Measurements from ENCODE around the gene SLC5A4.
"Not testable (repeated sequence)": the region's sequence is repeated elsewhere in the genome, so short reads cannot be mapped to it uniquely, and the experiment has no call there.

Gene SLC5A4

DNA sequence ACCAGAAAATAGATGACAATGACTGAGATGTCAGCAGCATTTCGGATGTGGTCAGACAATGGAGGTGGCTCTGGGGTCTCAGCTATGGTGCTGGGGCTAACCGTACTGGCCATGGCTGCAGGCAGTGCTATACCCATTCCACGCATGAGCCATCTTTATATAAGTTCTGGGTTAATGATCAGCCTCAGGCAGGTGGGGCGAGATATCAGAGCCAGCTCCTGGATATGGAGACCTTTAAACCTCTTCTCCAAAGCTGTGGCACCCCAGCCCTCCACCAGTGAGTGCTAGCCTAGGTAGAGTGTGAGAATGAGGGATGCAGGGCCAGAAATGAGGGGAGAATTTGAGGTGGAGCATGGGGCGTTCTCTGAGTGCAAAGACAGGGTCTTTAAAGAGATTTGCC, at the start of gene SLC5A4:
SLC5A4 (minus strand) TSS at position 131 of the 400 bp plus-strand sequence; CDS start at position 113, 18 bp downstream.
- DNase-seq = no peak

DNA sequence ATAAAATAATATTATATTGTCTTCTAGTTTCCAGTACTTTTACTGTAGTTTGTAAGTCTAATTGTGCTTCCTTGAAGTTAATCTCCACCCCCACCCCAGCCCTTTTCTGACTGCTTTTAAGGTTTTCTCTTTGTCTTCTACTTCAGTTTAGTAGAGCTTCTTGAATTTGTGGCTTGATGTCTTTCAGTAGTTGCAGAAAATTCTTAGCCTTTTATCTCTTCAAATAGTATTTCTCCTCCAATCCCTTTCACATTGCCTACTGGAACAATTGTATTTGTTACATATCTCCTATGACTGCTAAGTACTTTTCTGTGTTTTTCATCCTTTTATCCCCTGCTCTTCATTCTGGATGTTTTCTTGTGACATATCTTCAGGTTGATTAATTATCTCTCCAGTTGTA, 38.8 kb upstream of the SLC5A4 start:
- DNase-seq = not testable (repeated sequence)

DNA sequence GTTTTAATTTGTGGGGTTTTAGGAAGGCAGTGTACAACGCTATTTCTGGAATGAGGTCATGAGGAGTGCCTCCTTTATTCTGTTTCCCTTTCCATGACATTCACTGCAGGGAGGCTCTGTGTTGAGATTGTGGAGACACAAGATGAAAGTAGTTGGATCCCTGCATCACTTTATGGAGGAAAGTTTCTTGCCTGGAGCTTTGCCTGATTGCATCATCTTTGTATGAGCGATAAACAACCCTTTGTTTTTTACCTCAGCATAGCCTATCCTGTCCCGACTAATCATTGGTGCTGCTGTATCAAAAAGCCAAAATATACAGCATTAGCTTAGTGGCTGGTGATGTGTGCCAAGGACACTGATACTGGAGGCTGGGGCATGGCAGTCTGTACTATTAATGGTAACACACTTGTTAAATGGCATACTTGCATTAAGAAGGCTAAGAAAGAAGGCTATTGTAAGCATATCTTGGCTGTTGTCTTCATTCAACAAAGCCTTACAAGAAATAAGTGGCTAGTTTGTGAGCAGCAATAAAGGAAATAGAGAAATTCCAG, 31.2 kb upstream of the SLC5A4 start:
- DNase-seq = no peak

DNA sequence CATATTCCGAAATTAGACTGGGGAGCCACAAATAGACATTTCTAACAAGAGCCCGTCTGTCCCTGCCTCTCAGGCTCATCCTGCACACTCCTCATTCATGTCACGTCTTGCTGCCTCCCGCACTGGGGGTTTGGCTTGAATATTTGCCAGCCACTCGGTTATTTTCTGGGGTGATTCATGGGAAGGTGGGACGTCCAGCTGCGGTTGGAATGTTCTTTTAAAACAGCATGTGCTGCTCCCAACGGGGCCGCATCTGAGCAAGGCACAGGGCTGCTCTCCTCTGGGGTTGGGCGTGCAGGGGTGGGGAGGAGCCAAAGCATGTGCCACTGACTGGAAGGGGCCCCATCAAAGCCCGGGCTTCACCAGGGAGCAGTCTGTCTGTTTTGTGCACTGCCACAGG, 25.9 kb upstream of the SLC5A4 start:
- DNase-seq = no peak

DNA sequence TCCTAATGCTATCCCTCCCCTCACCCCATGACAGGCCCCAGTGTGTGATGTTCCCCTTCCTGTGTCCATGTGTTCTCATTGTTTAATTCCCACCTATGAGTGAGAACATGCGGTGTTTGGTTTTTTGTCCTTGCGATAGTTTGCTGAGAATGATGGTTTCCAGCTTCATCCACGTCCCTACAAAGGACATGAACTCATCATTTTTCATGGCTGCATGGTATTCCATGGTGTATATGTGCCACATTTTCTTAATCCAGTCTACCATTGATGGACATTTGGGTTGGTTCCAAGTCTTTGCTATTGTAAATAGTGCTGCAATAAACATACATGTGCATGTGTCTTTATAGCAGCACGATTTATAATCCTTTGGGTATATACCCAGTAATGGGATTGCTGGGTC, 20.2 kb upstream of the SLC5A4 start:
- DNase-seq = not testable (repeated sequence)

DNA sequence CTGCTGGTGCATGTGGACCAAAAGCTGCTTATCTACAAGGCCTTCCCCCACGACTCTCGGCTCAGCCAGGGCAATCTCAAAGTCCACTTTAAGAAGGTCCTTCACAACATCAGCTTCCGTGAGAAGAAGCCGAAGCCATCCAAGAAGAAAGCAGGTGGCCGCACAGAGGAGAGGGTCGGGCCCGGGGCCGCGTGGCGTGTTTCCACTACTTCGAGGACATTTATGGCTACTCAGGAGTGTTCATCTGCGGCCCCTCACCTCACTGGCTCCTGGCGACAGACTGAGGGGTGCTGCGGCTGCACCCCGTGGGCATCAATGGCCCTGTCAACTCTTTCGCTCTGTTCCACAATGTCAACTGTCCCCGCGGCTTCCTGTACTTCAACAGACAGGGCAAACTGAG, 16.2 kb upstream of the SLC5A4 start:
- no peak for DNase-seq

DNA sequence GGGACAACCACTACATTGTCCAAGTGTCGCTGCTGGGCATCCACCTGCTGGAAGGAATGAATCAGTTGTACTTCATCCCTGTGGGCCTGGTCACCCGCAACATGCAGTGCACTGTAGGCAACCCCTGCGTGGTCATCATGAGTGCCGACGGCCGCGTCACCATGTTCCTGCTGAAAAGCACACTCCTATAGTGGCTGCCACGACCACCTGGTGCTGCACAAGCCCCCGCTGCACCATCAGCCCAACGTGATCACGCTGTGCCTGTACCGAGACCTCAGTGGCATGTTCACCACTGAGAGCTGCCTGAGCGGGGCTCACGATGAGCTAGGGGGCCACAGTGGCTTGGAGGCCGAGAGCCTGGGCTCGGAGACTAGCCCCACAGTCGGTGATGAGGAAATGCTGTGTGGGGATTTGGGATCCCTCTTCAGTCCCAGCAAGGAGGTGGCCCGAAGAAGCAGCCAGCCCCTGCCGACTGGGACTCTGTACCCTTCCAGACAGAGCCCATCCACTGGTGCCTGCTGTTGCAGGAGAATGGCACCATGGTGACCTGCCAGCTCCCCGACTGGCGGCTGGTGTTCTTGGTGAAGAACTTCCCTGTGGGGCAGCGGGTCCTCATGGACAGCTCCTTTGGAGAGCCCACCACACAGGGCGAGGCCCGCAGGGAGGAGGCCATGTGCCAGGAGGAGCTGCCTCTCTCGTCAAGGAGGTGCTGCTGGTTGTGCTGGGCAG, 15.7 kb upstream of the SLC5A4 start:
- no peak for DNase-seq

DNA sequence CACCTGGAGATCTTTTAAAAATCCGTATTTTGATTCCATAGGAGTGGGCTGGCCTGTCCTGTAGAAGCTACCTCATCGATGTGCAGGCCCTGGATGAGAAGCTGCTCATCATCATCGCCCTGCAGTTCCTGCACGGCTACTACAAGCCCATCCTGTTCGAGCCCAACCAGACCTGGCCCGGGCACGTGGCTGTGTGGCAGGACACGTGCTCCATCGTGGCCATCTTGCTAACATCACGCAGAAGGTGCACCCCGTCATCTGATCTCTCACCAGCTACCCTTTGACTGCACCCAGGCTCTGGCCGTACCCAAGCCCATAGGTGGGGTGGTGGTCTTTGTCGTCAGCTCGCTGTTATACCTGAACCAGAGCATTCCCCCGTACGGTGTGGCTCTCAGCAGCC, 14.2 kb upstream of the SLC5A4 start:
- DNase-seq = no peak

DNA sequence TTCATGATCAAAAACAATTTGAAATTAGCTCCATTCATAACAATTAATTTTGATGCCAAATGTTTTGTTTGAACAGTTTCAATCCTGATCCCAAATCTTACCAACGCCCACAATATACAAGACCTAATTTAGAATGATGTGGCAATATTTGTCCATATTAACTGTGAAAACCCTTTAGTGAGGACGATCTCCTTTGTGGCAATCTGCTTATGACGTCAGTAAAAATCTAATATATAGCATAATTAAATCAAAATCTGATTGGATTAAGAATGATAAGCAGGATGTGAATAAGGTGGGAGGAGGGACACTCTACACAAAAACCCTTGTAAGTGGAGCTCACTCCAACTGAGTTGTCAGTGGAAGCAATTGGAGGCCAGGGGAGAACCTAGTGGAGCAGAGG, 11.9 kb upstream of the SLC5A4 start:
- DNase-seq = no peak

DNA sequence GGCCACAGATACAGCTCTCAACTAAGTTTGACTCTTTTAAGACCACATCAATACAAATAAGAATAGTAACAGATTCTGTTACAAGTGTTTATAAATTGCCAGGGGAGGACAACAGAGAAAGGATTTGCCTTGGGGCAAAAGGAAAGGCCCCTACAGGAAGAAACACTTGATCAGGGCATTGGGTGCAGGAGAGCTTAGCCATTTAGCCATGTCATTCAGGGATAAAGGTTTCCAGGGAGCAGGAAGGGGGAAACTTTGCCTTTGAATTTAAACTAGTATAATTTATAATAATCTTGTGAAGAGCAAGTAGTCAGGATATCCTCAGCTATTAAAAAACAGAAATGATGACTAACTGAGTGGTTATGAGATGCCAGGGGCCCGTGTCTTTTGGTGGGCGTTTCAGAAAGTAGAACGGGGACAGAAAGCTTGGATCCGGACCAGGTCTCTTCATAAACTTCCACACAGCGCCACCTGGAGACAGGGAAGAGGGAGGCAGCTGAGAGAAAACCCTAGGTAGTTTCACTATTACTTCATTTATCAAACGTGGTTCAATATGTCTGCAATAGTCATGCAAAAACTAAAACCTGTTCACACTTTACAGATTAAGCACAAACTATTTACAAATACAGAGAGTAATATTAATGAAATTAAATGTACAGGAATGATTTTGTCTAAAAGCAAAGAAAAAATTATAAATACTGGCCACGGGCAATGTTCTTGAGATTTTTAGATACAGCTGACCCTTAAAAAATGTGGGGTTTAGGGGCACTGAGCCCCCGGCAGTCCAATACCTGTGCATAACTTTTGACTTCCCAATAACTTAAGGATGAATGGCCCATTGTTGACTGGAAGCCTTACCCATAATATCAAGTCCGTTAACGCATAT, 11.0 kb upstream of the SLC5A4 start:
- DNase-seq = no peak

DNA sequence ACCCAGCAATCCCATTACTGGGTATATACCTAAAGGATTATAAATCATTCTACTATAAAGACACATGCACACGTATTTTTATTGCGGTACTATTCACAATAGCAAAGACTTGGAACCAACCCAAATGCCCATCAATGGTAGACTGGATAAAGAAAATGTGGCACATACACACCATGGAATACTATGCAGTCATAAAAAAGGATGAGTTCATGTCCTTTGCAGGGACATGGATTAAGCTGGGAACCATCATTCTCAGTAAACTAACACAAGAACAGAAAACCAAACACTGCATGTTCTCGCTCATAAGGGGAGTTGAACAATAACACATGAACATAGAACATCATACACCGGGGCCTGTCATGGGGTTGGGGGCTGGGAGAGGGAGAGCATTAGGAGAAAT, 8.5 kb upstream of the SLC5A4 start:
- DNase-seq = not testable (repeated sequence)

DNA sequence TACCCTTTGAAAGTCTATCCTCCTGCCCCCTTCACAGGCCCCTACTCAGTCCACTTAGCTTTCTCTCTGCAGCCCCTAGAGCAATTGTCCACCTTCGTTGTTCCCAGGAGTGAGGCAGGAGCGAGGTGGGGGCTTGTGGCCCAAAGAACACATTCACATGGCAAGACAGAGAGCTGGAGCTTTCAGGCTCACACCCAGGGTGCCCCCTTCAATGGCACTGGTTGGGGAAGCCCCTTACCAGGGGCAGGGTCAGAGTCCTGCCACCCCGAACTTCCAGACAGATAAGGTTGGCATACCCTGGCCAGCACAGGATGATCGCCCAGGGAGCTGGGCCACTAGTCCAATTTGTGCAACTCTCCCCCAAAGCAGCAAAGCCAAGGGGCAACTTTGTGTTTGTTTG, 6.2 kb upstream of the SLC5A4 start:
- DNase-seq = no peak

DNA sequence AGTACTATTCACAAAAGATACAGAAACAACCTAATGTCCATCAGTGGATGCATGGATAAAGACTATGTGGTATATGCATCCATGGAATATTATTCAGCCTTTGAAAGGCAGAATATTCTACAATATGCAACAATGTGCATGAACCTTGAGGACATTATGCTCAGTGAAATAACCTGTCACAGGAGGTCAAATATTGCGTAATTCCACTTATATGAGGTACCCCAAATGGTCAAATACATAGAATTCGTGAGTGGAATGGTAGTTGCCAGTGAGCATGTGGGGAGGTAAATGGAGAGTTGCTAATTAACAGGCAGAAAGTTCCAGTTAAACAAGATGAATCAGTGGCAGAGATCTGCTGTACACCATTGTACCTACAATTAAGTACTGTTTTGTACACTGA, 3.6 kb upstream of the SLC5A4 start:
- DNase-seq = no peak

DNA sequence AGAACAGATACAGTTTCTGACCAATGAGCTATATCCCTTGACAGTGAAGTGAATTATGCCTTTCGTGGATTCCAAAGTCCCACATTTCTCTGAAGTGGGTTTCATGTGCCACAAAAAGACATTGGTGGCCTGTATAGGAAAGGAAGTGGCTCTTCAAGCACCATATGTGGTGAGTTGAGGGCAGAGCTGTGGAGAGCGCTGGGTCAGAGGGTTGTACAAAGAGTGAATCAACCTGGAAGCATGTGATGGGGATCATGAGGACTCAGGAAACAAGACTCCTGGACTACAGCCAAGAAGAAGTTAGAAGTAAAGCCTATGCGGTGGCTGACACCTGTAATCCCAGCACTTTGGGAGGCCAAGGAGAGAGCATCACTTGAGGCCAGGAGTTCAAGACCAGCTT, 579 bp upstream of the SLC5A4 start:
- no peak for DNase-seq

DNA sequence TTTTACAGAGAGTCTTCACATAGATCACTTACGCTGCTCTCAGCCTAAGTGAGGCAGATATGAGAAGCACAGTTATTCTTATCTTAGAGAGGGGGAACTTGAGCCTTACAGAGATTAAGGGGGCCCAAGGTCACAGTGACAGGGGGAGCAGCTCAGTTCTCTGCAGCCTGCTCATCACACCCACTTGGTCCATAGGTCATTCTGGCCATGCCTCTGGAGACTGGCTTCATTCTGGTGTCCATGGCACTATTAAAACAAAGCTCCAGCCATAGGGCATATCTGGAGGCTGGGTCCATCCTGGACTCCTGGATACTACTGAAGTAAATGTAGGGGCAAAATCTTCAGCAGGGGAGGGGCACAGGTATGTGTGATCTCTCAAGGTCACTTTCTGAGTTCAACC, 5.9 kb downstream of the SLC5A4 start:
- no peak for DNase-seq

DNA sequence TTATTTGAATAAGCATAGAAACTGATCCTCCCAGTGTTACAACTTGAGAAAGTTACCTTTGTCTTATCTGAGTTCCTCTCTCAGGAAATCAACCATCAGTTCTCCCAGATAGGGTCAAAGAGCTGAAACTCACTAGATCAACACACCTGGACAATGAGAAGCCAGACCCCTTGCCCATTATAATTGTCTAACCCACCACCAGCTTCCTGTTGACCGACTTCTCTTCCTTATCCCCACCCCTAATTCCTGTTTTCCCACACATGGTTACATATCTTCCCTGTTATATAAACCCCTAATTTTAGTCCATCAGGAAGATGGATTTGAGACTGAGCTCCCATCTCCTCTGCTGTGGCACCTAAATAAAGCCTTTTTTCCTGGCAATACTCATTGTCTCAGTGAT, 6.9 kb downstream of the SLC5A4 start:
- no peak for DNase-seq

DNA sequence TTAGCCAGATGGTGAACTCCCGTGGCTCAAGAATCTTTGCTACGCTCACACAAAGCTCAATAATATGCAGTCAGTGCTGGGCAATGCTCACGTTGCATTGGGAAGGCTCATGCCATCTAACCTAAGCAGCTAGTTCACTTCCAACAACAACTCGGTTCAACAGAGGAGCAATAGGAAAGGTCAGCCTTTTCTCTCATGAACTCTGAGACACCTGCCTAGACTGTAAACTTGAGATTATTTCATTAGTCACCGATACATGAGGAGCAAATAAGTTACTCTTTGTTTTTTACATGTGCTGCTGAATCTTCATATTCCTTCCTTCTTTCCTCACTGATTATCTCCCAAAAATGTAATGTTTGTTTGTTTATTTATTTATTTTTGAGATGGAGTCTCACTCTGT, 9.0 kb downstream of the SLC5A4 start:
- DNase-seq = no peak

DNA sequence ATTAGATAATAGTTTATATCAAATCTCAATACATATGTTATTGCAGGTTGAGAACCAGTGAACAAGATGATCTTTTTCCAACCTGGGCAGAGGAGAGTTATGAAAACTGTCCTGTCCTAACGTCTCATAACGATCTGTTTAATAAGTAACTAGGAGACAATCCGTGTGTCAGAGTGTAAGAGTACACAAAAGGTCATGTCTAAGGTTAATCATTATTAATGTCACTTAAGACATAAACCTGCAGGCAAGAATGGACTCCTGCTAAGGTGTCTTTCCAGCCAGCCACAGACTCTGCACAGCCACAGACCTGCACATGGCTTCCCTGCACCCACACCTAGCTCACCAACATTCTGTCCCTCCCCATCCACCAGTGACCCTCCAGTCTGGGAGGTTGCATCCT, 10.1 kb downstream of the SLC5A4 start:
- DNase-seq = no peak

DNA sequence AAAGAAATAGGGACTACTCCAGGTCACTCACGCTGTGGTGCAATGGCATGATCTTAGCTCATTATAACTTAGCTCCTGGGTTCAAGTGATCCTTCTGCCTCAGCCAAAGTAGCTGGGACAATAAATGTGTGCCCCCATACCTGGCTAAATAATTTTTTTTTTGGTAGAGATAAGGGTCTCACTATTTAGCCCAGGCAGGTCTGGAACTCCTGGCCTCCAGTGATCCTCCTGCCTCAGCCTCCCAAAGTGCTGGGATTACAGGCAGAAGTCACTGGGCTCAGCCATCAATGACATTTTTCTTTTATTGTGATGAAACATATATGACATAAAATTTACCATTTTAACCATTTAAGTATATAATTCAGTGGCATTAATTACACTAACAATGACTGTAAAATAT, 10.6 kb downstream of the SLC5A4 start:
- no peak for DNase-seq

DNA sequence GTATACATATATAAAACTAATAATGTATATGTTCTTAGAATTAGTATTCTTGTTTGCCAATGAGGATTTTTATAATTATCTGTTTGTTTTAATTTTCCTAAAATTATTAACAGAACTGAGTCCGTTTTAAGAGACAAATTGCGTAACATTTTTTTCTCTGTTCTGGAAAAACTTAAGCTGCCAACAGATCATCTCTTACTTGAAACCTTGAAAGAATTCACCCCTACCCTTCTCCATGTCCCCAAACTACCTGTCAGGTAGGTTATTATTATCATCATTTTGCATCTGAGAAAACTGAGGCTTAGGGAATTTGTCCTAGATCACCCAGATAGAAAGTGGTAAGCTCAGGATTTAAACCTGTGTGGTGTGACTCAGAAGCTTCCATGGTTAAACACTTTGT, 14.7 kb downstream of the SLC5A4 start:
- DNase-seq = no peak

DNA sequence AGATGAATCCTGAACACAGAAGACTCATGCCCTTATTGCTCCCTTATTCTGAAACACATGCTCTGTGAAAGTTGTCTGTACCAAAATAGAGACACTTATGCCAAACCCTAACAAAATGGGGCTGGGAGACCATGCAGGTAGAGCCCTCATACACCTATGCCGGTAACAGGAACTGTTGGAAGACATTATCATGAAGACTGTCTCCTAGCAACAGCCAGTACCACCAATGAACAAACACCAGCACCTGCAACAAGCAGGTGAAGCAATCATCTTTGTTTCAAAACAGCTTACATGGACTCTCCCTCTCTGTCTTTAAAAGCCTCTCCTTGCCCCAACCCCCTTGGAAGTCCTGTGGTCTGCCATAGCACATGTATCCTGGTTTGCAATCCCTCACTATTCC, 17.2 kb downstream of the SLC5A4 start:
- no peak for DNase-seq

DNA sequence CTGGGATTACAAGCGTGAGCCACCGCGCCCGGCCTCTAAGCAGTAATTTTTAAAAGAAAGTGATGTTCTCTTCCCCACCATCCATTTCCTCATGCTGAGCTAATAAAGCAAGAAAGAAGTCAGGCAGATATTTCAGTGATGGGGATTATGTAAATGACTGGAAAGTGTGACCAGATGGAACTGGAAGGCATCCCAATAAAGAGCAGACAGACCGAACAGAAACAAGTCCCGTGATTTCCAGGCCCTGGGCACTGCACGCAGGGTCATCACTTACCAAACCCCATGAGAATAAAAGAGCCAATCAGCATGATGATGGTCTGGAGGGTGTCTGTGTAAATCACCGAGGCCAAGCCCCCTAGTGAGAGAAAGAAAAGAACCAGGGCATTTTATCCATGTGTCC, 18.2 kb downstream of the SLC5A4 start:
- no peak for DNase-seq

DNA sequence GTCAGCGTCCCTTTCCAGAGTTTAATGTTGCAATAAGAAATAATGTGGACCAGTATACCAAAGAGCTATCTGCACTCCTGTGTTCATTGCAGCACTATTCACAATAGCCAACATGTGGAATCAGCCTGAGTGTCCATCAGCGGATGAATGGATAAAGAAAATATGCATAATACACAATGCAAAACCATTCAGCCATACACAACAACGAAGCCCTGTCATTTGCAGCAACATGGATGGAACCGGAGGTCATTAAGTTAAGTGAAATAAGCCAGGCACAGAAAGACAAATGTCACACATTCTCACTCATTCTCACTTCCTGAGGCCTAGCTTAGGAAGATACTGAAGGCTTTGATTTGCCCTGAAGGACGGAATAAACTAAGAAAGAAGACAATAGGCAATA, 22.1 kb downstream of the SLC5A4 start:
- DNase-seq = no peak

DNA sequence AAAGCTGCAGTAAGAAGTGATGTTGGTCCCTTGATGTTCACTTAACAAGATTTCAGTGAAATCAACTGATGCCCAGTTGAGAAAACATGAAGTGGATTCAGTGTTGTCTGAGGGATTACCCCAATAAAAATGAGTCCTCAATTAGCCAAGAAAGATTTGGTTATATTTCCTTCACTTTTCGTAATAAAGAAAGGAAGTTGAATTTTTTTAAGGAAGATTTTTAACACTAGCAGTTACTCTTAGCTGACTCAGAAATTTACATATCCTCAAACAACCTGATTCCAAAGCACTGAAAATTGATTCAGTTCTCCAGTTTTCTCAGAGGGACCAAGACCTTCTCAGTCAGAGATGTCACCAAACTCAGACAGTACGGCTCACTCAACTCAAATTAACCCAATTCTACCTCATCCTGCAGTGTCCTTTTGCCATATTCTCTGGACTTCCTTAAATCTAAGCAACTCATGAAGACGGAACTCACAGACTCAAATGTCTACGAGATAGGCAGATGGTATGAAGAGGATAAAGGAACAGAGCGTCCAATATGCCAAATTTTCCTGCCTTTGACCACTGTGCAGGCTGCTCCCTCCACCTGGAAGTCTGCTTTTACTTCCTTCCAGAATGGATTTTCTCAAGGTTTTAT, 22.8 kb downstream of the SLC5A4 start:
- DNase-seq = no peak

Data from DMS79 (cell line).